Measurements from ENCODE around the gene DNASE1L3.

DNA sequence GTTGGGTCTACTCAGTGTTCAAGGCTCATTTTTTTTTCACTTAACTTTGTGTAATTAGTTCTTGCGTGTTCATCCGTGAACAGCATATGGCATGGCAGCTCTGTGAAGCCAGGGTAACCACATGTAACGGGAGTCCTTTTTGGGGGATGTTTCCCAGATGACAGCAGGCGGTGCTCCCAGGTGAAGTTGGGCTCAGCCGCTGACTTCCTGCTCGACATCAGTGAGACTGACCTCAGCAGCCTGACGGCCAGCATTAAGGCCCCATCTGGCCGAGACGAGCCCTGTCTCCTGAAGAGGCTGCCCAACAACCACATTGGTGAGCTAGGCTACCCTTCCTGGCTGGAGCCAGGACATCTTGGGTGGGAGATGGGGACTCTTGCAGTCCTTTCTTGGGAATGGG, 62.7 kb downstream of the DNASE1L3 start:
- TF ChIP-seq, protein P1, sequence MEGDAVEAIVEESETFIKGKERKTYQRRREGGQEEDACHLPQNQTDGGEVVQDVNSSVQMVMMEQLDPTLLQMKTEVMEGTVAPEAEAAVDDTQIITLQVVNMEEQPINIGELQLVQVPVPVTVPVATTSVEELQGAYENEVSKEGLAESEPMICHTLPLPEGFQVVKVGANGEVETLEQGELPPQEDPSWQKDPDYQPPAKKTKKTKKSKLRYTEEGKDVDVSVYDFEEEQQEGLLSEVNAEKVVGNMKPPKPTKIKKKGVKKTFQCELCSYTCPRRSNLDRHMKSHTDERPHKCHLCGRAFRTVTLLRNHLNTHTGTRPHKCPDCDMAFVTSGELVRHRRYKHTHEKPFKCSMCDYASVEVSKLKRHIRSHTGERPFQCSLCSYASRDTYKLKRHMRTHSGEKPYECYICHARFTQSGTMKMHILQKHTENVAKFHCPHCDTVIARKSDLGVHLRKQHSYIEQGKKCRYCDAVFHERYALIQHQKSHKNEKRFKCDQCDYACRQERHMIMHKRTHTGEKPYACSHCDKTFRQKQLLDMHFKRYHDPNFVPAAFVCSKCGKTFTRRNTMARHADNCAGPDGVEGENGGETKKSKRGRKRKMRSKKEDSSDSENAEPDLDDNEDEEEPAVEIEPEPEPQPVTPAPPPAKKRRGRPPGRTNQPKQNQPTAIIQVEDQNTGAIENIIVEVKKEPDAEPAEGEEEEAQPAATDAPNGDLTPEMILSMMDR (conservative IDR thresholded peaks at IDR 0.05 in 1 of 2, IDR thresholded peaks at IDR 0.05 in 1 of 2; ENCODE audit: low read depth in 1 of 2, low read length in 2 of 2), result no peak
- no peak for TF ChIP-seq EZH2 (IDR thresholded peaks at IDR 0.05; ENCODE audit: low read length, missing control alignments)

All from fibroblast of lung (primary cell).